ENCODE results near the gene SPAG16.

The SPAG16 gene

GRCh38 chr2:213411582-213412289 is 127.5 kb downstream of the SPAG16 start:
- no peak for DNase-seq

GRCh38 chr2:213415093-213415492 is 130.8 kb downstream of the SPAG16 start:
- no peak for DNase-seq

DNA sequence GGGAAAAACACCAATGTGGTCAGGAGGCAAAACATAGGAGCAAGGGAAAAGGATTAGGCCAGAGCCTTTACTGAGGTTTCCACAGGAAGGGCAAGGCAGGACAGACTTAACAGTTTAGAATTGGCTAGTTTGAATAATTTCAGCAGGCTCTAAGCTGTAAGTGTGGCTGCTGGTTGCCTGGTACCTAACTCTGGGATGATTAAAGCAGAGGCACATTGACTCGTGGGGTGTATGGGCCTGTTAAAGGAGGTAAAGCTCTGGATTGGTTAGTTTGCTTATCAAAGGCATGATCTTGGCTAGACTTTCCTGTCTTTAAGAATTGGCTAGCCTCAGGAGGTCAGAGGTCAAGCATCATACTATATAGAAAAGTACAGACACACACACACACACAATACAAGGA is 132.6 kb downstream of the SPAG16 start:
- DNase-seq, result no peak

DNA sequence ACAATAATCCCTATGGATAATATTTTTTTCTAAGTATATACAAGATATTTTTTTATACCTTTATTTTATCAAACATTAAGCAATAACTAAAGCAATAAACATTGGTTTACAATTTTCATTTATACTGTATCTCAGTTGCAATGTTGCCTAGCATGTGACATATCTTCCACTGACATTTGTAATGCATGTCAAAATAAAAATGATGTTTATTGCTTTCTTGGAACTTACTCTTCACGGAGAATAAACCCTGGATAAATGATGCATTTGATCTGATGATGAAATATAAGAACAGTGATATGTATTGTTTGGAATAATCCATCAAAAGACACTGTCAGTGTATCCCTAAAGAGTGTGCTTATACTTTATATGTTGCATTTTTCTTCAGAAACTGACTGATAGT is 135.7 kb downstream of the SPAG16 start:
- no peak for DNase-seq

DNA sequence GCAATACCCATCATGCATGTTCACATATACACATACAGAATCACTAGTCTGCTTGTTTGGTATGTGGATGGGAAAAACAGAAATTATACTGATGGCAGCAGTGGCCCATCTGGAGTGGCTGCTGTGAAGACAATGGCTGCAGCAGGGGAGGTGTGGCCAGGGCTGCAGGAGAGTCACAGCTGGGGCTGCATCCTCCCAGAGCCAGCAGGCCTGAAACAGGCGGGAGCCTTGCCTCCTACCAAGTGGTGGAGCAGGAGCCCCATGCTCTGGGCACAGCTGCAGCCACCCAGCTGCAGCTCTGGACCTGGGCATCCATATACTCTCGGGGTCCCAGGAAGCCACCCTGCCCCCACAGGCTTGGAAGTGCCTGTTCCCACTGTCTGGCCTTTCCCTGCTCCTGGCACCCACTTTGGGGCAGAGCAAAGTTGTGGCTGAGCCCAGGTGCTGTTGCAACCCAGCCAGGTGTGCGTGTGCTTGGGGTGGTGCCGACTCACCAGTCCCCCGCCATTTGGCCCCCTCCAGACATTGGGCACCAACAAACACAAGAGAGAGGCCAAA is 136.6 kb downstream of the SPAG16 start:
- no peak for DNase-seq

DNA sequence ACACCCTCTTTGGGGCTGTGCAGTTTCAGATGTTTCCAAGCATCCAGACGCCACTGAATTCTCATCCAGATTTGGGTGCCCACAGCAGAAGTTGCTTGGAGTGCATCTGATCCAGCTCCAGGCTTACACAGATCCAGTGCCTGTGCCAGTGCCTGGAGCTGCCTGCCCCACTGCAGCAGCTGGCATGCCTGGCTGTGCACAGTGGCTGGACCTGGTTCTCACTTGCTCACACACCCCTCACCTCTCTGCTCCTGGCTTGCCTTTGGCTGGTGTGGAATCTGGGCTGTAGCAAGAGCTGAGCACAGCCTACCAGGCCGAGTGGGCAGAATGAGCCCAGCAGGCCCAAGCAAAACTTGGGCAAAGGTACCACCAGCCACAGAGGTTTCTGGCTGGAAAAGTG is 137.9 kb downstream of the SPAG16 start:
- DNase-seq, result no peak

DNA sequence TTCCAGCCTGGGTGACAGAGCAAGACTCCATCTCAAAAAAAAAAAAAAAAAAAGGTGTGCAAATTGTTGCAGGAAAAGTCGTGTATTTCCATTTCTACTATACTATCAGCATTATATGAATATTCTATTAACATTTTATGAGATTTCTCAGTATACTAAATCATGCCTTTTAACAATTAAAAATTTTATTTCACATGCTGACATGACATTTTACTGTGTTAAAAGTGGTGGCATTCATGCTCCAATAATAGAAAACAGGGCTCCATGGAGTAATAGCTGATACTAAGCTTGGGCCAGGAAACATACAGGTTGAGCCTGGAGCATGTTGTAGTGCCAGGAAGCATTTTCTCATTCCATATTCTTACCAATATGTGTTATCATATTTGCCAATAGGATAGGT is 141.4 kb downstream of the SPAG16 start:
- DNase-seq, result no peak

DNA sequence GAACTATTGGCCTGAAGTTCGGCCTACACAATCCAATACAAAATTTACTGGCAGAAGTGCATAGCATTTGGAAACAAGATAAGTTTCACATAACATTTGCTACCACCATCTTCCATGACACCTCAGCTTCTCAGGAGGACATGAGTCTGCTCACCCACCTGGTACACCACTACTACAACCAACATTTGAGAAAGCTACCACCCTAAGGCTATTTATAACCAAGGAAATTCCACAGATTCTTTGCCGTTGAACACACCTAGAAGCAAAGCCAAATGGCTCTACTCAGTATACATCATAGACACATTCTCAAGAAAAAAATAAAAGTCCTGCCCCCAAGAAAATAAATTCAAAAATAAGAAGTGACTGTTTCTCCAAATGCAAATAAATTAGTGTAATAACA is 145.3 kb downstream of the SPAG16 start:
- DNase-seq, result no peak

DNA sequence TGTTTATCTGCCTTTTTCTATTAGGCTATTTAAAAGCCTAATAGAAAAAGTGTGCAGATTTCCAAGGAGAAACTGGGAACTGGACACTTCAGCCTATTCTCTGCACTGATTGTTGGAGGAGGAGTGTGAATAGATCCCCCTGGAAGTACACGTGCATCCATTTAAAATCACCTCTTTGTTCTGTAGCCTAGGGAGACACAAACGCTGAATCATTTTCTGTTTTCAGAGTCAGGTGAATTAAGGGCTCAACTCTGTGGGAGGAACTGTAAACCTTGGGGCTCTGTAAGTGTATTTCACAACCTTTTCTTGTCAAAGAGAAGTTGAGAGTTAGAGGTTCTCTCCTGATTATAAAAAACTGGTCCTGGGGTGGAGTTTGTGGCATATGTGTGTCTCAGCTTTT is 159.7 kb downstream of the SPAG16 start:
- no peak for DNase-seq

DNA sequence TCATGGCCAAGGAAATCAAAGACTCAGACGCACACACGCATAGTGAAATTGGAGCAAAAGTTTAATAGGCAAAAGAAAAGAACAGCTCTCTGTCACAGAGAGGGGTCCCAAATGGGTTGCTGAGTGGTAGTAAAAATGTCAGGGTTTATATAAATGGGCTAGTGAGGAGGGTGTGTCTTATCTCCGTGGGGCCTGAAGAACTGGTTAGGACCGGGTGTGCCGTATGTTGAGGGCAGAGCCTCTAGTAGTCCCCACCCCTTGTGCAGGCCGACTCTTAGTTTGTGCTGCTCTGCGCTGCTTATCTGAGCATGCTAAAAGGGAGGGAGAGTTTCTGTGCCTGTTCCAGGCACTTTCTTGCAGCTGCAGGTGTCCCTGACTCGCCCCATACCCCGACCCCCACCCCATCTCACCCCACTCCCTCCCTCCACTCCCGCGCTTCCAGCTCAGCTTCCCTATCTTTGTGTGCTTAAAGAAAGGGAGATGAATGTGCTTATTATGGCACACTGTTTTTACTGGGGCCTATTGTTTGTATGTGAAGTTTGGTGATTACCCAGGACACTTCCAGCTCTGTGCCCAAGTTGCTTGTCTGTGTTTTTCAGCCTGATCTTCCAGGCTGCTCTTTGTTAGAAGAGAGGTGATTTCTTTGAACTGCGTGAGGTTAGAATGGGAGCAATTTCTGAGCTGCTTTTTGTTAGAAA is 167.4 kb downstream of the SPAG16 start:
- no peak for DNase-seq

DNA sequence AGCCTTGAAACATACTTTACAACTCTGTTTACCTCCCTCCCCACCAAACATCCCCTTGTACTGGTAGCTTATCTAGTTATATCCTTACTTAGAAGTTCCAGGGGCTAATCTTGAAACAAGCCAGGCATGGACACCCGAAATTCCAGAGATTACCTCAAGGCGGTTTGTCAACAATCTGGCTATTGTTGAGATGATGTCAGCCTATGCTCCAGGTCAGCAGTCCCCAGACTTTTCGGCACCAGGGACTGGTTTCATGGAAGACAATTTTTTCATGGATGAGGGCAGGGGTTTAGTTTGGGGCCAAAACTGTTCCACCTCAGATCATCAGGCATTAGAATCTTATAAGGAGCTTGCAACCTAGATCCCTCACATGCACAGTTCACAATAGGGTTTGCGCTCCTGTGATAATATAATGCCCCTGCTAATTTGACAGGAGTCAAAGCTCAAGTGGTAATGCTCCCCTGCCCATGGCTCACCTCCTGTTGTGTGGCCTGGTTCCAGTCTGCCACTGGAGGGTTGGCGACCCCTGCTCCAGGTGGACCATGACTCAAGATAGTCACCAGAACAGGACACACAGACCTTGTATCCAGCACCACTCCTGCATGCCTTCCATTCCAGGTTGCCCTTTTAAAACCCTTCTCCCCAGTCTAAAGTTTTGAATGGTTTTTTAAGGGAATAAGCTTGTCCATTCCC is 171.2 kb downstream of the SPAG16 start:
- DNase-seq, result no peak

- no peak for DNase-seq
Observed at GRCh38 chr2:213475433-213475832, 191.2 kb downstream of the SPAG16 start.

GRCh38 chr2:213476641-213477040 is 192.4 kb downstream of the SPAG16 start:
- DNase-seq, result no peak

GRCh38 chr2:213490087-213490486 is 205.8 kb downstream of the SPAG16 start:
- DNase-seq, result no peak

DNA sequence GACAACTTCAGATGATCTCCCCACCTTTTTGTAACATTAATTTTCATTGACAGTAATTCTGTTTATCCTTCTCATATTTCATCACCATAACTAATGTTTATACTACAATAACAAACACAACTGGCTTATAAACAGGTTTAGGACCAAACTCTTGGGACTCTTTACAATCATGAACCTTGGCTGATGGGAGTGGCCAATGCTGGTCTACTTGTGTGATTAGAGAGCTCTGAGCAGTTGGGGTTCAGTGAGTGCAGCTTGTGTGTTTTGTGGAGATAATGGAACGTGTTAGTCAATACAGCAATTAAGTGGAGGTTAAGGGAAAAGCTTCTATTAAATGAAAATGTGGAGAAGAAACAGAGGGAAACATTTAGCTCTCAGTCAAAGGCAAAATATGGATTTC is 207.1 kb downstream of the SPAG16 start:
- no peak for DNase-seq

- DNase-seq, result no peak
Observed at GRCh38 chr2:213496226-213496625, 212.0 kb downstream of the SPAG16 start.

GRCh38 chr2:213500881-213501280 is 216.6 kb downstream of the SPAG16 start:
- no peak for DNase-seq

GRCh38 chr2:213524164-213524563 is 239.9 kb downstream of the SPAG16 start:
- DNase-seq, result no peak

DNA sequence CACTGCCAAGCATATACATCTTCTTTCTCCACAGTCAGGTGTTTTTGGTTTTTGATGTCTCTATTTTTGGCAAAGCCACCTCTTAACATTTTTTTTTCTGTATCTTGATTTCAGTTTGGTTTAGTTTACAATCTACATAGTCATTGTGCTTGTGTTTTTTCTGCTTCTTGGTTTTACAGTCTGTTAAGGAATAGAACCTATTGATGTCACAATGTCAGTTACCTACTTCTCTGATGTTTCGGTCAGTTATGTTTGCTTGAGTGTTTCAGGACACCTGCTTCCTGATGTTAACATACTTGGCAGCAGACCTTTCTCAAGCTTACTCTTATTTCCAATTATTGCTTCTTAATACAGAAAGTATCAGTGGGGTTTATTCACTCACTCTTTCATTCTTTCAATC is 253.3 kb downstream of the SPAG16 start:
- no peak for DNase-seq

GRCh38 chr2:213544940-213545339 is 260.7 kb downstream of the SPAG16 start:
- no peak for DNase-seq

DNA sequence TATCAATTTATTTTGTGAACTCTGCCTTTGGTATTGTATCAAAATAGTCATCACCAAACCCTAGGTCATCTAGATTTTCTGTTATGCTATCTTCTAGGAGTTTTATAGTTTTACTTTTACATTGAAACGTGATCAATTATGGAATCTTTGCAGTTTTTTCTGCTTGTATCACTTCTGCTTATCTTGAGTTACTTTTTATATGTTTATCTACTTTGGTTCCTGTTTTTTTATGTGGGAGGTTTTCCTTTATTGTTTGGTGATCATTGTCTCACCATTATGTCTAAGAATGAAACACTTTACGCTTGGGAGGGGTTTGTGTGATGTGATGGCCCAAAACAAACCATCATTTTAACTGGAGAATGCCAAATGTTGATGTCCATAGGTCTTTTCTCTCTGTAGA is 261.2 kb downstream of the SPAG16 start:
- DNase-seq, result no peak

- no peak for DNase-seq
Observed at GRCh38 chr2:213545964-213546475, 261.8 kb downstream of the SPAG16 start.

DNA sequence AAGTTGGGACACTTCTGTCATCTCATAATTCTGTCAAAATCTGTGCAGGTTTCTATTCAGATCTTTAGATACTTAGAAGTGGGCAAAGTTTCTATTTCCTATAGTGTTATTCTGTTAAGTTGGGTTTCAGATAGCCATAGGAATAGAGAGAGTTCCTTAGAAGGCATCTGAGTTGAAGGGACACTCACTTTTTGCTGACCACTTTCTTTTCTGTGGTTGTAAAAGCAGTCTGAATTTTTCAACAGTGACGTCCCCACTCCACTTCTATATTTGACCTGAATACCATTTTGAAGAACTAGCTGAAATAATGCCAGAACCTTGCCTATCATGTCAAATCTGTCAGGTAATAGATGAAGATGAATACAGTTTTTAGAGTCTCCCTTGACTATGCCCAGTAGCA is 267.3 kb downstream of the SPAG16 start:
- no peak for DNase-seq

DNA sequence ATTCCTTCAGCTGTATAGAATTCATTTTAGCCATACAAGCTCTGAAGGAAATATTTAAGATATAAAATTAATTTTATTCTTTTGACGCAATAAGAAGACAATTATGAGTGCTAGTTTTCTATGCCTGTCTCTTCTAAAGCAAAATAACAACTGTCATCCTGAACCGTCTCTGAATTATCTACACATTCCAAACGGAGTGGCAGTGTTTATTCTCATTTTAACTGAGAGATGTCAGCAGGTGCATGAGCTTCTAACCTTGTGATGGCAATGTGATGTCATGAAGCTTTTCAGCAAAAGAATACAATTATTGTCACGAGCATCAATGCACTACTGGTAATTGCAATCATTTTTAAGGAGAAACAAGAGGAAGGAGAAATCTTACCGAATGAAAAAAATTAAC is 274.8 kb downstream of the SPAG16 start:
- no peak for DNase-seq
